ENCODE results near the gene OR4F6. TPM values are rescaled to one million over a fixed set of nuclear protein-coding genes. Genes with fewer than 3 reads are reported as not detected.

The OR4F6 gene
- total RNA-seq, 1 experiment from 2014 or later, result not detected

GRCh38 chr15:101813803-101814534 is 10.7 kb downstream of the OR4F6 start:
- H3K4me1 Mint-ChIP-seq, result no peaks in the 10 kb centered on the region; a peak in 1 of 4 replicates
- H3K18ac ChIP-seq (ENCODE audit: insufficient read length, low read depth, low read length), result no peak overlapping the region
- H3K14ac ChIP-seq (ENCODE audit: insufficient read depth, low read length), result no peak overlapping the region
- no peak overlapping the region for H2AK5ac ChIP-seq (ENCODE audit: insufficient read length, low read length)
- no peak overlapping the region for H4K8ac ChIP-seq (replicated peaks; ENCODE audit: insufficient read length, low read depth, low read length)
- no peaks in the 10 kb centered on the region for H3K27me3 ChIP-seq (ENCODE audit: insufficient read depth, low read length)
- H3K23me2 ChIP-seq (ENCODE audit: insufficient read length, low read depth, low read length, poor library complexity, severe bottlenecking), result no peaks in the 10 kb centered on the region
- H4K5ac ChIP-seq (ENCODE audit: insufficient read length, low read depth, low read length), result no peak overlapping the region
- H4K91ac ChIP-seq (ENCODE audit: insufficient read length, low read depth, low read length), result no peak overlapping the region
- no peak overlapping the region for H3K4me3 Mint-ChIP-seq
- H3K27me3 Mint-ChIP-seq (ENCODE audit: low read depth), result peaks cover 16% of the 10 kb centered on the region
- no peak overlapping the region for H3K4ac ChIP-seq (ENCODE audit: low read depth, low read length)
- H3K9ac ChIP-seq (ENCODE audit: extremely low read depth, insufficient read length, low read length), result no peak overlapping the region
- H3K9me3 ChIP-seq (ENCODE audit: control insufficient read depth, low read depth, low read length), result no peaks in the 10 kb centered on the region
- H2BK120ac ChIP-seq (ENCODE audit: low read depth, low read length, poor library complexity, severe bottlenecking), result no peak overlapping the region
- H2AFZ ChIP-seq (ENCODE audit: low read length), result no peak overlapping the region
- H2BK20ac ChIP-seq (ENCODE audit: low read depth, low read length, poor library complexity, severe bottlenecking), result no peak overlapping the region
- H2BK5ac ChIP-seq (ENCODE audit: insufficient read length, low read length), result no peak overlapping the region
- H3K27ac ChIP-seq (ENCODE audit: insufficient read length, low read depth, low read length), result no peak overlapping the region
- H2BK12ac ChIP-seq (ENCODE audit: insufficient read length, low read depth, low read length), result no peak overlapping the region
- no peak overlapping the region for H2BK15ac ChIP-seq (ENCODE audit: low read depth, low read length)
- no peak overlapping the region for H3K27ac Mint-ChIP-seq
- no peaks in the 10 kb centered on the region for H4K20me1 ChIP-seq (ENCODE audit: control insufficient read depth, insufficient read depth, insufficient read length)
- WGBS (ENCODE audit: extremely low coverage, insufficient read length, low lambda C conversion rate), result no CpG with 5 or more reads among the region's 3 CpGs
- H3K79me2 ChIP-seq (ENCODE audit: insufficient read depth, low read length), result no peaks in the 10 kb centered on the region
- H3K23ac ChIP-seq (ENCODE audit: insufficient read length, low read depth, low read length), result no peak overlapping the region
- H3K4me1 ChIP-seq (ENCODE audit: insufficient read depth, low read length), result no peaks in the 10 kb centered on the region; the same call in 1 of the 2 replicates
- H3K4me2 ChIP-seq (ENCODE audit: insufficient read depth, insufficient read length, low read length), result no peak overlapping the region
- H3K56ac ChIP-seq (ENCODE audit: insufficient read length, low read depth, low read length), result no peak overlapping the region
- no peaks in the 10 kb centered on the region for H3K36me3 Mint-ChIP-seq (ENCODE audit: insufficient read depth in 1 of 3, low read depth in 3 of 3)
- H3K79me1 ChIP-seq (ENCODE audit: insufficient read depth, low read depth, low read length, poor library complexity, severe bottlenecking), result no peaks in the 10 kb centered on the region
- H3T11ph ChIP-seq (ENCODE audit: low read length), result no peak overlapping the region
- TF ChIP-seq, protein P1, sequence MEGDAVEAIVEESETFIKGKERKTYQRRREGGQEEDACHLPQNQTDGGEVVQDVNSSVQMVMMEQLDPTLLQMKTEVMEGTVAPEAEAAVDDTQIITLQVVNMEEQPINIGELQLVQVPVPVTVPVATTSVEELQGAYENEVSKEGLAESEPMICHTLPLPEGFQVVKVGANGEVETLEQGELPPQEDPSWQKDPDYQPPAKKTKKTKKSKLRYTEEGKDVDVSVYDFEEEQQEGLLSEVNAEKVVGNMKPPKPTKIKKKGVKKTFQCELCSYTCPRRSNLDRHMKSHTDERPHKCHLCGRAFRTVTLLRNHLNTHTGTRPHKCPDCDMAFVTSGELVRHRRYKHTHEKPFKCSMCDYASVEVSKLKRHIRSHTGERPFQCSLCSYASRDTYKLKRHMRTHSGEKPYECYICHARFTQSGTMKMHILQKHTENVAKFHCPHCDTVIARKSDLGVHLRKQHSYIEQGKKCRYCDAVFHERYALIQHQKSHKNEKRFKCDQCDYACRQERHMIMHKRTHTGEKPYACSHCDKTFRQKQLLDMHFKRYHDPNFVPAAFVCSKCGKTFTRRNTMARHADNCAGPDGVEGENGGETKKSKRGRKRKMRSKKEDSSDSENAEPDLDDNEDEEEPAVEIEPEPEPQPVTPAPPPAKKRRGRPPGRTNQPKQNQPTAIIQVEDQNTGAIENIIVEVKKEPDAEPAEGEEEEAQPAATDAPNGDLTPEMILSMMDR (conservative IDR thresholded peaks at IDR 0.05), result no peak
- no peaks in the 10 kb centered on the region; a peak in 1 of 5 replicates for H3K9me3 Mint-ChIP-seq
- DNase-seq, result no peak
